Measurements from ENCODE around the gene AK2. TPM values are rescaled to one million over a fixed set of nuclear protein-coding genes. Genes with fewer than 3 reads are reported as not detected.
A peak's percentile ranks its signal among the peaks of the same experiment; 100 is the strongest.

AK2 gene
- total and polyA plus RNA-seq, 2 donors (not counting 1 experiment from before 2014, with no cell fraction given) = 62.6 to 141 TPM

- Histone ChIP-seq H2AFZ (ENCODE audit: low read length) (no peak overlapping the region), H3K36me3 (ENCODE audit: control insufficient read depth, insufficient read depth, low read length) (no peaks in the 10 kb centered on the region), H3K9me3 (ENCODE audit: control insufficient read depth, insufficient read depth, low read depth, low read length) (no peaks in the 10 kb centered on the region), H3K4me1 (ENCODE audit: control insufficient read depth, extremely low read depth, insufficient read depth, low read length) (peaks cover 2% of the 10 kb centered on the region), H3K27ac (ENCODE audit: insufficient read depth, low read length) (no peak overlapping the region), H3K9ac (ENCODE audit: insufficient read depth, low read length) (no peak overlapping the region), H3K4me2 (ENCODE audit: extremely low read depth, insufficient read depth, low read length) (no peak overlapping the region), H3K4me3 (replicated peaks in 1 of 4; ENCODE audit: control extremely low read depth in 1 of 4, insufficient read depth in 1 of 4, low read depth in 3 of 4, low read length in 4 of 4) (no peak overlapping the region), H3K27me3 (ENCODE audit: control insufficient read depth, insufficient read depth, low read length) (no peaks in the 10 kb centered on the region), H3K79me2 (ENCODE audit: control insufficient read depth, insufficient read depth, low read length) (no peaks in the 10 kb centered on the region), H4K20me1 (ENCODE audit: control insufficient read depth, extremely low read depth, insufficient read depth, low read length) (no peaks in the 10 kb centered on the region)
- no peak for DNase-seq (ENCODE audit: low read depth in 2 of 2)
- TF ChIP-seq CTCF (conservative IDR thresholded peaks at IDR 0.05 in 1 of 2, IDR thresholded peaks at IDR 0.05 in 1 of 2; ENCODE audit: low read depth in 1 of 2, low read length in 2 of 2) (no peak), EZH2 (IDR thresholded peaks at IDR 0.05; ENCODE audit: low read length, missing control alignments) (no peak)
Observed at GRCh38 chr1:33045246-33045645, 8.6 kb upstream of the AK2 start.

GRCh38 chr1:33043267-33044092, 6.8 kb upstream of the AK2 start:
- H3K27ac ChIP-seq (ENCODE audit: insufficient read depth, low read length) = no peak overlapping the region
- TF ChIP-seq EZH2 (IDR thresholded peaks at IDR 0.05; ENCODE audit: low read length, missing control alignments) (no peak), CTCF (conservative IDR thresholded peaks at IDR 0.05 in 1 of 2, IDR thresholded peaks at IDR 0.05 in 1 of 2; ENCODE audit: low read depth in 1 of 2, low read length in 2 of 2) (no peak)
- peak in 1 of 2 donors; percentile 50 for DNase-seq (ENCODE audit: low read depth in 2 of 2)

GRCh38 chr1:33042831-33043230, 6.1 kb upstream of the AK2 start:
- Histone ChIP-seq H2AFZ (ENCODE audit: low read length) (no peak overlapping the region), H4K20me1 (ENCODE audit: control insufficient read depth, extremely low read depth, insufficient read depth, low read length) (no peaks in the 10 kb centered on the region), H3K27ac (ENCODE audit: insufficient read depth, low read length) (no peak overlapping the region), H3K9me3 (ENCODE audit: control insufficient read depth, insufficient read depth, low read depth, low read length) (no peaks in the 10 kb centered on the region), H3K4me3 (replicated peaks in 1 of 4; ENCODE audit: control extremely low read depth in 1 of 4, insufficient read depth in 1 of 4, low read depth in 3 of 4, low read length in 4 of 4) (no peak overlapping the region), H3K79me2 (ENCODE audit: control insufficient read depth, insufficient read depth, low read length) (no peaks in the 10 kb centered on the region), H3K27me3 (ENCODE audit: control insufficient read depth, insufficient read depth, low read length) (no peaks in the 10 kb centered on the region), H3K36me3 (ENCODE audit: control insufficient read depth, insufficient read depth, low read length) (no peaks in the 10 kb centered on the region), H3K9ac (ENCODE audit: insufficient read depth, low read length) (no peak overlapping the region), H3K4me2 (ENCODE audit: extremely low read depth, insufficient read depth, low read length) (no peak overlapping the region), H3K4me1 (ENCODE audit: control insufficient read depth, extremely low read depth, insufficient read depth, low read length) (no peaks in the 10 kb centered on the region)
- DNase-seq (ENCODE audit: low read depth in 2 of 2) = no peak
- no peak for TF ChIP-seq CTCF (conservative IDR thresholded peaks at IDR 0.05 in 1 of 2, IDR thresholded peaks at IDR 0.05 in 1 of 2; ENCODE audit: low read depth in 1 of 2, low read length in 2 of 2)
- TF ChIP-seq EZH2 (IDR thresholded peaks at IDR 0.05; ENCODE audit: low read length, missing control alignments) = no peak

More at GRCh38 chr1:33043267-33044092, 6.8 kb upstream of the AK2 start:
- Histone ChIP-seq H3K4me2 (ENCODE audit: extremely low read depth, insufficient read depth, low read length) (no peak overlapping the region), H3K27me3 (ENCODE audit: control insufficient read depth, insufficient read depth, low read length) (no peaks in the 10 kb centered on the region), H3K9ac (ENCODE audit: insufficient read depth, low read length) (no peak overlapping the region), H3K36me3 (ENCODE audit: control insufficient read depth, insufficient read depth, low read length) (no peaks in the 10 kb centered on the region), H3K79me2 (ENCODE audit: control insufficient read depth, insufficient read depth, low read length) (no peaks in the 10 kb centered on the region), H3K9me3 (ENCODE audit: control insufficient read depth, insufficient read depth, low read depth, low read length) (no peaks in the 10 kb centered on the region), H2AFZ (ENCODE audit: low read length) (no peak overlapping the region), H4K20me1 (ENCODE audit: control insufficient read depth, extremely low read depth, insufficient read depth, low read length) (no peaks in the 10 kb centered on the region), H3K4me3 (replicated peaks in 1 of 4; ENCODE audit: control extremely low read depth in 1 of 4, insufficient read depth in 1 of 4, low read depth in 3 of 4, low read length in 4 of 4) (no peak overlapping the region), H3K4me1 (ENCODE audit: control insufficient read depth, extremely low read depth, insufficient read depth, low read length) (peaks cover 2% of the 10 kb centered on the region)

Data from fibroblast of lung (primary cell).